Measurements from ENCODE around the gene COASY.
"Not testable (repeated sequence)": the region's sequence is repeated elsewhere in the genome, so short reads cannot be mapped to it uniquely, and the experiment has no call there.

COASY gene

GRCh38 chr17:42591411-42591810 is 29.5 kb downstream of the COASY start:
- H3K27ac Mint-ChIP-seq, result no peak overlapping the region
- H3K4me1 Mint-ChIP-seq (ENCODE audit: low read depth), result peaks cover 8% of the 10 kb centered on the region
- no peaks in the 10 kb centered on the region for H3K27me3 Mint-ChIP-seq
- H3K9me3 Mint-ChIP-seq, result no peaks in the 10 kb centered on the region
- no peak overlapping the region for H3K4me3 Mint-ChIP-seq
- peaks cover 35% of the 10 kb centered on the region for H3K36me3 Mint-ChIP-seq (ENCODE audit: low read depth)

DNA sequence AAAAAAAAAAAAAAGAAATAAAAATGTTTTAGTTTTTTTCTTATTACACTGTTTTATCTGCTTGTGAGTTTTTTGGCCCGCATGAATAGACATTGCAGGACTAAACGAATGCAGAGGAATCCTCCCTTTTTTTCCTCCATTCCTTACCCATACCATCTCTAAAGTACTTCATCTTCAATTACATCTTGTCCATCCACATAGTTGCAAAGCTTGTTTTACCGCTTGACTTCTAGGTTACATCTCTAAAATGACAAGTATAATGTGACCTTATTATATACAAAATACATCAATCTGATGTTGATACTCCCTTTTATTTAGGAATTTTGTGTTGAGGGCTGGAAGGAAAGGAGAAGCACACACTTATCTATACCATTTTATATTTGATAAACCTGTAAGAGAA is 34.4 kb downstream of the COASY start:
- peaks cover 17% of the 10 kb centered on the region for H3K36me3 Mint-ChIP-seq (ENCODE audit: low read depth)
- no peak overlapping the region for H3K27ac Mint-ChIP-seq
- no peaks in the 10 kb centered on the region for H3K27me3 Mint-ChIP-seq
- H3K9me3 Mint-ChIP-seq, result no peaks in the 10 kb centered on the region
- peaks cover 17% of the 10 kb centered on the region for H3K4me1 Mint-ChIP-seq (ENCODE audit: low read depth)
- no peak overlapping the region for H3K4me3 Mint-ChIP-seq

- no peaks in the 10 kb centered on the region for H3K9me3 Mint-ChIP-seq
- H3K27ac Mint-ChIP-seq, result no peak overlapping the region
- H3K4me1 Mint-ChIP-seq (ENCODE audit: low read depth), result peaks cover 23% of the 10 kb centered on the region
- no peak overlapping the region for H3K4me3 Mint-ChIP-seq
- H3K36me3 Mint-ChIP-seq (ENCODE audit: low read depth), result peaks cover 22% of the 10 kb centered on the region
- no peaks in the 10 kb centered on the region for H3K27me3 Mint-ChIP-seq
These were observed 37.0 kb downstream of the COASY start for GRCh38 chr17:42598905-42599304.

DNA sequence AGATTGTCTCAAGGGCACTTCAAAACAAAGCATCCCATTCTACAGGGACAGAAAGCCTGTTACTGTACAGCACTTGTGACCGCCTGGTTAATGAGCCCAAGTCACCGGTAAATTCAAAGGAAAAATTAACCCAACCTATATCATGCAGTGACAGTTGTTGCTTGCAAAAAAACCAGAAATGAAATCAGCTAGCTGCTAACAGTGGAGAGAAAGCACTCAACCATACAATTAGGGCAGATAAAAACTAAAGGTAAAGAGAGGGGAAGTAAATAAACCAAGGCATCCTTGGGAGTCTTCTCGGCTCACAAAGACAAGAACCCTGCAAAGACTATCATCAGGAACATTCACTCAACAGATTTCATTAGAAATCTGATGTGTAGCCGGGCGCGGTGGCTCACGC is 41.4 kb downstream of the COASY start:
- H3K4me3 Mint-ChIP-seq, result no peak overlapping the region
- H3K36me3 Mint-ChIP-seq (ENCODE audit: low read depth), result peaks cover 23% of the 10 kb centered on the region
- peaks cover 65% of the 10 kb centered on the region for H3K4me1 Mint-ChIP-seq (ENCODE audit: low read depth)
- no peaks in the 10 kb centered on the region for H3K27me3 Mint-ChIP-seq
- no peak overlapping the region for H3K27ac Mint-ChIP-seq
- no peaks in the 10 kb centered on the region for H3K9me3 Mint-ChIP-seq

- Mint-ChIP-seq H3K4me3 (peak overlapping the region; percentile 98), H3K27ac (peak overlapping the region; percentile 95), H3K27me3 (no peaks in the 10 kb centered on the region), H3K9me3 (no peaks in the 10 kb centered on the region), H3K4me1 (ENCODE audit: low read depth) (peaks cover 61% of the 10 kb centered on the region), H3K36me3 (ENCODE audit: low read depth) (peaks cover 32% of the 10 kb centered on the region)
These were observed 45.8 kb downstream of the COASY start for GRCh38 chr17:42607769-42608168.

- Mint-ChIP-seq H3K36me3 (ENCODE audit: low read depth) (peaks cover 33% of the 10 kb centered on the region), H3K27ac (peak overlapping the region; percentile 95), H3K27me3 (no peaks in the 10 kb centered on the region), H3K9me3 (no peaks in the 10 kb centered on the region), H3K4me3 (peak overlapping the region; percentile 98), H3K4me1 (ENCODE audit: low read depth) (peaks cover 53% of the 10 kb centered on the region)
These were observed 46.6 kb downstream of the COASY start for GRCh38 chr17:42608305-42609181.

DNA sequence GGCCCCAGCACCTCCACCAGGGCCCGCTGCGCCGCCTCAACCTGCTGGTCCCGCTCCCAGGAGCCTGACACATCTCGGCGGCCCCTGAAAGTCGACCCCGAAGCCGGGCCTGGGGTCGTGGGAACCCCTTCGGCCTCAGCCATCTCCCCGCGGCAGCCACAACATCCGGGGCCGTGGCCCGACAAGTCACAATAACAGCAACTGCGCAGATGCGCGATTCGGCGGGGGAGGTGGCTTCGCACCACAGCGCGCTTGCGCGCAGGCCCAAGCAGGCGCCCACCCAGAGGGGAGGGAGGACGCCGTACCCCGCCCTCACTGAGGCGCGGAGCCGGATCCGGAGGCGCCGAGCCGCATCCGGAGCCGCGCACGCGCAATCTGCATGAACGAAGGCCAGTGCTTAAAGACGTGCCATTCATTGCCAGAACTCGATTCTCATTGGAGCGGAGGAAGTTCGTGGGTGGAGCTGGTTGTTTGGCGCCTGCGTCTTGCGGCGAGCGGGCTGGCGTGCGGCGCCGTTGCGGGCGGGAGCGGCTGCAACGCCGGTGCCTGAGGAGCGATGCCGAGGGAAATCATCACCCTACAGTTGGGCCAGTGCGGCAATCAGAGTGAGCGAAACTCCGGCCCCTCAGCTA is 47.4 kb downstream of the COASY start, which contains the start of the genes RETREG3 and TUBG1:
Gene RETREG3 (minus strand): TSS at position 193 of the 632 bp plus-strand sequence. CDS start 50 bp downstream, at position 143.
Gene TUBG1 (plus strand): TSS at position 502 of the 632 bp plus-strand sequence. CDS start 55 bp downstream, at position 557.
- Mint-ChIP-seq H3K4me1 (ENCODE audit: low read depth) (peaks cover 47% of the 10 kb centered on the region), H3K36me3 (ENCODE audit: low read depth) (peaks cover 33% of the 10 kb centered on the region), H3K9me3 (no peaks in the 10 kb centered on the region)

DNA sequence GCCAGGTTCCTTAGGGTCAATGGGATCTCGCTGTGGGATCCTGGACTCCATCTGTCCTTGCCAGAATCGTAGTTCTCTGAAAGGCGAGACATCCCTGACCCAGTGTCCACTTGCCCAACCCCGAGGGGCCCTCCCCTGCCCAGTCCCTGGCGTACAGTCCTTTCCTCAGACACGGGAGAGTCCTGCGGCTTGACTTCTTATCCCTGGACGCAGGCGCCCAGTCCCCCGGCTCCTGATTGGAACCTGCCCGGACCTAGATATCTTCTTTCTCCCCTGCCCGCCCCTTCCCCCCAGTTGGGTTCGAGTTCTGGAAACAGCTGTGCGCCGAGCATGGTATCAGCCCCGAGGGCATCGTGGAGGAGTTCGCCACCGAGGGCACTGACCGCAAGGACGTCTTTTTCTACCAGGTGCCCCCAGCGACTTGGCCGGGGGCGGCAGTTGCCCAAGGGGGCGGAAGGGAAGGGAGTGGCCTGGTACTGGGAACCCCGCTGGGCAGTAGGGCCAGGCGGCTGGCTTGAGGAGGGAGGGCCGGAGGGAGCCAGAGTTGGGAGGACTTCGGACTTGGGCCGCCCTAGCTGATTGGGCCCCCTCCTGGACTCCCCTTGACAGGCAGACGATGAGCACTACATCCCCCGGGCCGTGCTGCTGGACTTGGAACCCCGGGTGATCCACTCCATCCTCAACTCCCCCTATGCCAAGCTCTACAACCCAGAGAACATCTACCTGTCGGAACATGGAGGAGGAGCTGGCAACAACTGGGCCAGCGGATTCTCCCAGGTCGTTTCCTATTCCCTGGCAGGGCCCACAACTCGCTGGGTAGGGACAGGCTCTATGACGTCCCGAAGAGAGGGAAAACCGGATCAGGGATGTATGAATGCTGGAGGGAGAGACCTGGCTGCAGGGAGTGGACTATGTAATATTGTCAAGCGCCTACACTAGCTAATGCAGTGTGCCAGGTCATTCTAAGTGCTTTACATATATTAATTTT is 48.2 kb downstream of the COASY start:
- Mint-ChIP-seq H3K27ac (peak overlapping the region; percentile 77), H3K4me1 (ENCODE audit: low read depth) (peaks cover 39% of the 10 kb centered on the region), H3K4me3 (peak overlapping the region; percentile 98), H3K36me3 (ENCODE audit: low read depth) (peaks cover 40% of the 10 kb centered on the region)
- not testable (repeated sequence) for H3K27me3 Mint-ChIP-seq, H3K9me3 Mint-ChIP-seq

More for the DNA sequence above, 47.4 kb downstream of the COASY start, which contains the start of the genes RETREG3 and TUBG1:
- peak within 1 kb of the TSS; percentile 98 for H3K4me3 Mint-ChIP-seq
- no peaks in the 10 kb centered on the region for H3K27me3 Mint-ChIP-seq
- H3K27ac Mint-ChIP-seq, result peak within 1 kb of the TSS; percentile 95

GRCh38 chr17:42612013-42612412 is 50.1 kb downstream of the COASY start:
- peaks cover 20% of the 10 kb centered on the region for H3K4me1 Mint-ChIP-seq (ENCODE audit: low read depth)
- no peaks in the 10 kb centered on the region for H3K9me3 Mint-ChIP-seq
- H3K36me3 Mint-ChIP-seq (ENCODE audit: low read depth), result peaks cover 45% of the 10 kb centered on the region
- no peak overlapping the region for H3K27ac Mint-ChIP-seq
- H3K27me3 Mint-ChIP-seq, result no peaks in the 10 kb centered on the region
- no peak overlapping the region for H3K4me3 Mint-ChIP-seq

GRCh38 chr17:42613699-42614295 is 51.8 kb downstream of the COASY start:
- no peaks in the 10 kb centered on the region for H3K27me3 Mint-ChIP-seq
- no peaks in the 10 kb centered on the region for H3K9me3 Mint-ChIP-seq
- no peak overlapping the region for H3K27ac Mint-ChIP-seq
- no peak overlapping the region for H3K4me3 Mint-ChIP-seq
- peaks cover 12% of the 10 kb centered on the region for H3K4me1 Mint-ChIP-seq (ENCODE audit: low read depth)
- H3K36me3 Mint-ChIP-seq (ENCODE audit: low read depth), result peaks cover 45% of the 10 kb centered on the region
